Panc1 (cell line): ENCODE data around the gene FUS. TPM values are rescaled to one million over a fixed set of nuclear protein-coding genes. Genes with fewer than 3 reads are reported as not detected.

Experiments used
- ATAC-seq: fragments of 200-7000 bp; cut with Tn5 transposase; 2 replicates; pipeline ENCODE4 v1.9.1; 2020; ENCODE audit warnings: mild to moderate bottlenecking, moderate library complexity
- BruUV-seq: library from RNA; stranded (reverse); fragments of 400-500 nt; replicated peaks from 2 replicates; lab custom pipeline; 2021; lab: Mats Ljungman, UMichigan
- CTCF ChIA-PET: fragments of 300-600 bp; sonication (Branson Sonifier 250); formaldehyde crosslinking; loops from one replicate; lab custom pipeline; 2022; ENCODE audit warnings: antibody characterized with exemption; lab: Charles Lee
- POLR2A ChIA-PET: fragments of 300-600 bp; sonication (Branson Sonifier 250); formaldehyde crosslinking; loops from one replicate; lab custom pipeline; 2022; ENCODE audit warnings: antibody characterized with exemption; lab: Charles Lee
- DNase-seq: peaks from one replicate; pipeline ENCODE4 v3.0.0-alpha.2; 2010; ENCODE audit warnings: low read depth, low spot score
- H3K27ac ChIP-seq: 2 replicates; pipeline ENCODE4 v1.5.1; 2011; ENCODE audit warnings: mild to moderate bottlenecking, low read length, inconsistent platforms
- H3K27me3 ChIP-seq: fragments of 200-500 bp; sonication (Bioruptor generic); 2 replicates; pipeline ENCODE4 v1.6.0; 2014; ENCODE audit warnings: low read length, inconsistent platforms; ENCODE audit not compliant: control insufficient read depth, insufficient read depth
- H3K36me3 ChIP-seq: fragments of 200-500 bp; sonication (Bioruptor generic); 2 replicates; pipeline ENCODE4 v1.5.1; 2014; ENCODE audit warnings: inconsistent platforms, mild to moderate bottlenecking, low read length, moderate library complexity; ENCODE audit not compliant: control insufficient read depth, insufficient read depth
- H3K4me1 ChIP-seq: 2 replicates; pipeline ENCODE4 v1.5.1; 2011; ENCODE audit warnings: inconsistent platforms, mild to moderate bottlenecking, low read length, moderate library complexity; ENCODE audit not compliant: control insufficient read depth, insufficient read depth
- H3K4me3 ChIP-seq, 2 experiments: 2 replicates each; pipeline ENCODE4 v1.5.1; 2011 to 2012; ENCODE audit warnings: low read depth in 2 of 2, low read length in 2 of 2, mild to moderate bottlenecking in 2 of 2, inconsistent platforms in 1 of 2, moderate library complexity in 1 of 2
- H3K9me3 ChIP-seq: fragments of 200-500 bp; sonication (Bioruptor generic); 2 replicates; pipeline ENCODE4 v1.5.1; 2014; ENCODE audit warnings: low read depth, mild to moderate bottlenecking, inconsistent platforms, low read length, moderate library complexity; ENCODE audit not compliant: control insufficient read depth, insufficient read depth
- CTCF ChIP-seq: fragments of 450-650 bp; IDR thresholded peaks from 2 replicates; pipeline ENCODE4 v1.5.1; 2017; ENCODE audit warnings: mild to moderate bottlenecking
- POLR2AphosphoS5 ChIP-seq: IDR thresholded peaks from 2 replicates; pipeline ENCODE4 v1.6.1; 2012; ENCODE audit warnings: mild to moderate bottlenecking, low read depth, low read length, moderate library complexity
- SIN3A ChIP-seq: IDR thresholded peaks from 2 replicates; pipeline ENCODE4 v1.6.1; 2012; ENCODE audit warnings: low read depth, mild to moderate bottlenecking, low read length, moderate library complexity, borderline replicate concordance; ENCODE audit not compliant: insufficient read depth
- TCF7L2 ChIP-seq: IDR thresholded peaks from 2 replicates; pipeline ENCODE4 v1.6.1; 2011; ENCODE audit warnings: mild to moderate bottlenecking, low read depth, low read length, inconsistent platforms
- in situ Hi-C: cut with HindIII; loops from 2 replicates; pipeline ENCODE4 v1.10.0; 2016; ENCODE audit warnings: low sequenced_read_pairs, low pct_unique_long_range_greater_than_20kb
- intact Hi-C: fragments of 100-400 bp; cut with micrococcal nuclease; formaldehyde crosslinking; loops from one replicate; pipeline ENCODE4 v1.10.0; 2022; ENCODE audit not compliant: unreplicated experiment
- total RNA-seq: library from RNA; stranded (reverse); gene quantifications from one replicate; pipeline ENCODE4 v1.2.1, GENCODE V29; 2021; ENCODE audit not compliant: unreplicated experiment
- TF ChIP-seq, protein P1 (sequence below), 2 experiments: IDR thresholded peaks; 2 replicates each; pipeline ENCODE4 v1.6.1; 2011 to 2012; ENCODE audit warnings: low read depth in 2 of 2, control low read depth in 1 of 2, low read length in 1 of 2, mild to moderate bottlenecking in 1 of 2, moderate library complexity in 1 of 2; ENCODE audit not compliant: insufficient read depth in 1 of 2

FUS gene
- total RNA-seq, 1 experiment from 2014 or later, result 441 TPM

GRCh38 chr16:31225193-31225592 lies 45.3 kb downstream of the FUS start:
- in situ Hi-C loops, result no loop called here
- ChIA-PET CTCF (no interaction called here), POLR2A (interaction anchor here (0.8 kb wide), 1 partner anchor 24 kb away, joined by 6 read pairs; no protein-coding TSS in a partner anchor)
- TF ChIP-seq TCF7L2 (no peak), CTCF (no peak), POLR2AphosphoS5 (no peak), SIN3A (no peak)
- TF ChIP-seq, protein P1, sequence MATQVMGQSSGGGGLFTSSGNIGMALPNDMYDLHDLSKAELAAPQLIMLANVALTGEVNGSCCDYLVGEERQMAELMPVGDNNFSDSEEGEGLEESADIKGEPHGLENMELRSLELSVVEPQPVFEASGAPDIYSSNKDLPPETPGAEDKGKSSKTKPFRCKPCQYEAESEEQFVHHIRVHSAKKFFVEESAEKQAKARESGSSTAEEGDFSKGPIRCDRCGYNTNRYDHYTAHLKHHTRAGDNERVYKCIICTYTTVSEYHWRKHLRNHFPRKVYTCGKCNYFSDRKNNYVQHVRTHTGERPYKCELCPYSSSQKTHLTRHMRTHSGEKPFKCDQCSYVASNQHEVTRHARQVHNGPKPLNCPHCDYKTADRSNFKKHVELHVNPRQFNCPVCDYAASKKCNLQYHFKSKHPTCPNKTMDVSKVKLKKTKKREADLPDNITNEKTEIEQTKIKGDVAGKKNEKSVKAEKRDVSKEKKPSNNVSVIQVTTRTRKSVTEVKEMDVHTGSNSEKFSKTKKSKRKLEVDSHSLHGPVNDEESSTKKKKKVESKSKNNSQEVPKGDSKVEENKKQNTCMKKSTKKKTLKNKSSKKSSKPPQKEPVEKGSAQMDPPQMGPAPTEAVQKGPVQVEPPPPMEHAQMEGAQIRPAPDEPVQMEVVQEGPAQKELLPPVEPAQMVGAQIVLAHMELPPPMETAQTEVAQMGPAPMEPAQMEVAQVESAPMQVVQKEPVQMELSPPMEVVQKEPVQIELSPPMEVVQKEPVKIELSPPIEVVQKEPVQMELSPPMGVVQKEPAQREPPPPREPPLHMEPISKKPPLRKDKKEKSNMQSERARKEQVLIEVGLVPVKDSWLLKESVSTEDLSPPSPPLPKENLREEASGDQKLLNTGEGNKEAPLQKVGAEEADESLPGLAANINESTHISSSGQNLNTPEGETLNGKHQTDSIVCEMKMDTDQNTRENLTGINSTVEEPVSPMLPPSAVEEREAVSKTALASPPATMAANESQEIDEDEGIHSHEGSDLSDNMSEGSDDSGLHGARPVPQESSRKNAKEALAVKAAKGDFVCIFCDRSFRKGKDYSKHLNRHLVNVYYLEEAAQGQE (IDR thresholded peaks at IDR 0.05; ENCODE audit: insufficient read depth in 1 of 2, low read depth in 2 of 2, low read length in 1 of 2), result no peak
- DNase-seq, result no peak
- Histone ChIP-seq H3K27me3 (no peaks in the 10 kb centered on the region), H3K4me3 (no peak overlapping the region), H3K27ac (no peak overlapping the region), H3K36me3 (no peaks in the 10 kb centered on the region), H3K9me3 (no peaks in the 10 kb centered on the region), H3K4me1 (no peaks in the 10 kb centered on the region)
- intact Hi-C loops, result no loop called here
- no TSS peak for BruUV-seq
- ATAC-seq, result no peak

DNA sequence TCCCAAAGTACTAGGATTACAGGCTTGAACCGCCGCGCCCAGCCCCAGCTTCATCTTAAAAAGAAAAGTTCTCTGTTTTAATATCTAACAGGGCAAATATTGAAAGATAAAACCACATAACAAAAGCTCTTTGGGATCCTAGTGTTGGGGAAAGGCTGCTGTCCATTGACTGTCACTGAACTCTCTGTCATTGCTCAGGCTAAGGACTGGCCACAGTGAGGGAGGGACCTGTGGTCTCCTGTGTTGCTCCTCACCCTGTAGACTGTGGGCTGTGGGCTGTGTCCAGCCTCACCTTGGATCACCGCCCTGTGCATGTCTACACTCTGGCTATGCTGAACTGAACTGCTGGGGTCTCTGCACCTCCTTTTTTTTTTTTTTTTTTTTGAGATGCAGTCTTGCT lies 48.3 kb downstream of the FUS start:
- TF ChIP-seq TCF7L2 (no peak), SIN3A (no peak), POLR2AphosphoS5 (no peak), CTCF (no peak)
- TF ChIP-seq, protein P1 (IDR thresholded peaks at IDR 0.05; ENCODE audit: insufficient read depth in 1 of 2, low read depth in 2 of 2, low read length in 1 of 2), result no peak

More for the DNA sequence above, 48.3 kb downstream of the FUS start:
- in situ Hi-C loops (no loop called here), intact Hi-C loops (no loop called here)
- Histone ChIP-seq H3K27ac (no peak overlapping the region), H3K27me3 (no peaks in the 10 kb centered on the region), H3K36me3 (no peaks in the 10 kb centered on the region), H3K9me3 (no peaks in the 10 kb centered on the region), H3K4me1 (no peaks in the 10 kb centered on the region), H3K4me3 (no peak overlapping the region)
- no TSS peak for BruUV-seq
- ChIA-PET CTCF (no interaction called here), POLR2A (no interaction called here)
- DNase-seq (no peak), ATAC-seq (no peak)
